GM12865 (cell line): Measurements from ENCODE around the gene TGFB2.

Experiments
- DNase-seq: peaks from one replicate; pipeline ENCODE4 v3.0.0; 2010; ENCODE audit warnings: low read depth
- H3K4me3 ChIP-seq: 2 replicates; pipeline ENCODE4 v1.5.1; 2011; ENCODE audit warnings: mild to moderate bottlenecking, low read depth, low read length, control low read depth
- TF ChIP-seq, protein P1 (sequence below): IDR thresholded peaks from 2 replicates; pipeline ENCODE4 v1.5.1; 2011; ENCODE audit warnings: low read length, control low read depth, low read depth, inconsistent platforms; ENCODE audit not compliant: insufficient read depth; ENCODE audit errors: missing control alignments

The TGFB2 gene

GRCh38 chr1:218488531-218488930, 143.4 kb downstream of the TGFB2 start:
- DNase-seq: no peak
- TF ChIP-seq, protein P1, sequence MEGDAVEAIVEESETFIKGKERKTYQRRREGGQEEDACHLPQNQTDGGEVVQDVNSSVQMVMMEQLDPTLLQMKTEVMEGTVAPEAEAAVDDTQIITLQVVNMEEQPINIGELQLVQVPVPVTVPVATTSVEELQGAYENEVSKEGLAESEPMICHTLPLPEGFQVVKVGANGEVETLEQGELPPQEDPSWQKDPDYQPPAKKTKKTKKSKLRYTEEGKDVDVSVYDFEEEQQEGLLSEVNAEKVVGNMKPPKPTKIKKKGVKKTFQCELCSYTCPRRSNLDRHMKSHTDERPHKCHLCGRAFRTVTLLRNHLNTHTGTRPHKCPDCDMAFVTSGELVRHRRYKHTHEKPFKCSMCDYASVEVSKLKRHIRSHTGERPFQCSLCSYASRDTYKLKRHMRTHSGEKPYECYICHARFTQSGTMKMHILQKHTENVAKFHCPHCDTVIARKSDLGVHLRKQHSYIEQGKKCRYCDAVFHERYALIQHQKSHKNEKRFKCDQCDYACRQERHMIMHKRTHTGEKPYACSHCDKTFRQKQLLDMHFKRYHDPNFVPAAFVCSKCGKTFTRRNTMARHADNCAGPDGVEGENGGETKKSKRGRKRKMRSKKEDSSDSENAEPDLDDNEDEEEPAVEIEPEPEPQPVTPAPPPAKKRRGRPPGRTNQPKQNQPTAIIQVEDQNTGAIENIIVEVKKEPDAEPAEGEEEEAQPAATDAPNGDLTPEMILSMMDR: no peak
- no peak overlapping the region for H3K4me3 ChIP-seq

DNA sequence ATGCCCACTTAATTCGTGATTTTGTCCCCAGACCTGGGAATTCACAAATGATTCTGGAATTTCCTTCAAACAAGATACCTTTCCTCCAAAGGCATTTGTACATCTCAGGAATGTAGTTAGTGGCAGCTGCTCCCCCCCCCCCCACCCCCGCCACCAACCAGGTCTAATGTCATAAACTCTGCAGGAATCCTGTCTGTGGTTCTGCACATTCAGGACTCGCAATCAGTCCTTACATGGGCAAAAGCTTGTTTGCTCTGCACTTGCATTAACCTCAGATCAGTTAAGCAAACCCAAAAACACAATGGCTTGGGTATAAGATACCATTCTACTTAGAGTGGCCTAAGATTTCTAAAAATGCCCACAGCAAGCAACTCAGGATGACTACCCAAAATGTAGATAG, 143.8 kb downstream of the TGFB2 start:
- TF ChIP-seq, protein P1: no peak
- H3K4me3 ChIP-seq: no peak overlapping the region
- DNase-seq: no peak

- no peak for DNase-seq
- TF ChIP-seq, protein P1: no peak
- no peak overlapping the region for H3K4me3 ChIP-seq
These were observed 145.3 kb downstream of the TGFB2 start for GRCh38 chr1:218490406-218490922.

DNA sequence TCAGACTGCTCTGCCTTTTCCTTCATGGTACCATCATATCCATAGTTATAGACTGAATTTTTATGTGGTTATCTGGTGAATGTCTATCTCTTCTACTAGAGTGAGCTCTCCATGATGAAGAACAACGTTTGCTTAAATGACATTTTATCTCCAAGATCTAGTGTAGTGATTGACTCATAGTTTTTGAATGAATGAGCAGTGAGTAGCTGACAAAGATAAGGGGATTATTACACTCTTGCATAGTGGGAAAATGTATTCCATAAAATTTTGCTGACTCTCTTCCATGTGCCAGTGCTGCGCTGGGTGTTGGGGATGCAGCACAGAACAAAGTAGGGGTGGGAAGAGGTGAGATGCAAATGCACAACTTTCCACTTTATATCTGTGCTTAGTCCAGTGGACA, 147.7 kb downstream of the TGFB2 start:
- H3K4me3 ChIP-seq: no peak overlapping the region
- DNase-seq: no peak
- TF ChIP-seq, protein P1: no peak

DNA sequence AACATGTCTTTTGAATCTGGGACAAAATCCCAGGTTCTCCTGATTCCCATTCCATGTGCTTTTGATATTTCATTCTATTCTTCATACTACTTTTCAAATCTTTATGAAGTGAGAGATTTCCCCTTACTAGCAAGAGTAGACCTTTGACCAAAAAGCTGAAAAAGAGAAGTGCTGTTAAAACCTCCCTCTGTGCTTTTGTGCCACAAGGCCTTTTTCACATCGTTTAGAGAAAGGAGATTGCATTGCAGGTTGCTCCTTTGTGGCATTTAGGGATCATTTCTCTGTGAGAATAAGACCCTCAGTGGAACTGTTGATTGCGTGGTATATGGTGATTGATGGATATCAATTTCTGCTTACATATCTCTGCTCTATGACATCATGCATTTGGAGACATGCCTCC, 148.8 kb downstream of the TGFB2 start:
- TF ChIP-seq, protein P1: no peak
- H3K4me3 ChIP-seq: no peak overlapping the region
- no peak for DNase-seq
